Astrocyte of the spinal cord (primary cell): ENCODE data around the gene UBE2Z.
A peak's percentile ranks its signal among the peaks of the same experiment; 100 is the strongest.

Experiments
- DNase-seq: peaks from one replicate; pipeline ENCODE4 v3.0.0; 2011; ENCODE audit warnings: low read depth, low spot score
- H3K4me3 ChIP-seq: 2 replicates; pipeline ENCODE4 v1.5.1; 2011; ENCODE audit warnings: low read depth, mild to moderate bottlenecking, low read length, moderate library complexity
- in situ Hi-C: cut with HindIII; loops from 2 replicates; pipeline ENCODE4 v1.10.0; 2017; ENCODE audit warnings: low sequenced_read_pairs
- TF ChIP-seq, protein P1 (sequence below): IDR thresholded peaks from 2 replicates; pipeline ENCODE4 v1.5.1; 2012; ENCODE audit warnings: low read depth, mild to moderate bottlenecking, low read length, inconsistent platforms

Gene UBE2Z

DNA sequence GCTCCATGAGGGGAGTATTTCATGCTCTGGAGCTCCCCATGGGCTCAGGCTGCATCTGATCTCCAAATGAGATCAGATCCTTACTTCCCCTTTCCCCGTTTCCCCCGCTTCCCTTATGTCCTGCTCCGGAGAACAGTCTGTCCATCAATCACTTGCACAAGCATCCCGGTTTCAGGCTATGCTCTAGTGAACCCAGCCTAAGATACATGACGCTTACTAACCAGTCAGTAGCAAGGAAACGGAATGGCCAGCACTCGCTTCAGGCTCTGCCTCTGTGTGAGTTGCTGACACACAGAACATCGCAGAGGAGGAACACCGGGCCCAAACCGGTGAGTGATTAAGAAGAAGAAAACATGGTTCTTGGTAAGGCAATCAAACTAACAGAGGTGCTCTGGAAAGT, 25.0 kb upstream of the UBE2Z start:
- in situ Hi-C loops: no loop called here
- TF ChIP-seq, protein P1, sequence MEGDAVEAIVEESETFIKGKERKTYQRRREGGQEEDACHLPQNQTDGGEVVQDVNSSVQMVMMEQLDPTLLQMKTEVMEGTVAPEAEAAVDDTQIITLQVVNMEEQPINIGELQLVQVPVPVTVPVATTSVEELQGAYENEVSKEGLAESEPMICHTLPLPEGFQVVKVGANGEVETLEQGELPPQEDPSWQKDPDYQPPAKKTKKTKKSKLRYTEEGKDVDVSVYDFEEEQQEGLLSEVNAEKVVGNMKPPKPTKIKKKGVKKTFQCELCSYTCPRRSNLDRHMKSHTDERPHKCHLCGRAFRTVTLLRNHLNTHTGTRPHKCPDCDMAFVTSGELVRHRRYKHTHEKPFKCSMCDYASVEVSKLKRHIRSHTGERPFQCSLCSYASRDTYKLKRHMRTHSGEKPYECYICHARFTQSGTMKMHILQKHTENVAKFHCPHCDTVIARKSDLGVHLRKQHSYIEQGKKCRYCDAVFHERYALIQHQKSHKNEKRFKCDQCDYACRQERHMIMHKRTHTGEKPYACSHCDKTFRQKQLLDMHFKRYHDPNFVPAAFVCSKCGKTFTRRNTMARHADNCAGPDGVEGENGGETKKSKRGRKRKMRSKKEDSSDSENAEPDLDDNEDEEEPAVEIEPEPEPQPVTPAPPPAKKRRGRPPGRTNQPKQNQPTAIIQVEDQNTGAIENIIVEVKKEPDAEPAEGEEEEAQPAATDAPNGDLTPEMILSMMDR: no peak
- no peak for DNase-seq
- no peak overlapping the region for H3K4me3 ChIP-seq

- H3K4me3 ChIP-seq: no peak overlapping the region
- TF ChIP-seq, protein P1: no peak
- in situ Hi-C loops: no loop called here
- DNase-seq: no peak
Observed at GRCh38 chr17:48890086-48890485, 18.1 kb upstream of the UBE2Z start.

DNA sequence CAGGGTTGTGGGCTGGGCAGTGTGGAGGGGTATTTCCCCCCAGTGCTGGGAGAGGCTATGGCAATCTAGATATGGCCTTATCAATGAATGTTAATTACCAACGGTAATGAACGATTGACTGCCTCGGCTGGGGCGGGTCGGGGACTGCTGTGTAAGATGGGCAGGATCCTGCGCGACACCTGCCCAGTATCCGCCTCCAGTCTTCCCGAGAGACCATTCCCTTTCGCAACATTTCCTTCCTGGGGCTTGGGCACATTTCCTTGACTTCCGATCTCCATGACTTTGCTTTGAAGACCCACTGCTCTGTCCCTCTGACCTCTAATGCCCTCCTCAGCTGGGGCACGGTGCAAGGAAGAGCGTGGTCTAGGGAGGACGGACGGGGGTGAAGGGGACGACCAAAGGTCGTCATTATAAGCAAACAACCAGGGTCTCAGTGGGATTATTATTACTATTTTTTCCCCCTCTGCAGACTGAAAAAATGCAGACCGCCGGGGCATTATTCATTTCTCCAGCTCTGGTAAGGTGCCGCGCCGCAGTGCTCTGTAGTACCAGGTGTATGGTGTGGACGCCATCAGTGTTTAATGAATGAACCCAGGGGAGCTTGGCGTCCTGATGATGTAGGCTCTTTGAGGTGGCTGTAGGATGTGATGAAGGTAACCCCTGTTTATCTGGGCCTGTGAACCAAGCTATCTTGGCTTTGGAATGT, 15.1 kb upstream of the UBE2Z start:
- no peak for DNase-seq
- TF ChIP-seq, protein P1: no peak
- in situ Hi-C loops: no loop called here
- H3K4me3 ChIP-seq: peak overlapping the region; percentile 93

DNA sequence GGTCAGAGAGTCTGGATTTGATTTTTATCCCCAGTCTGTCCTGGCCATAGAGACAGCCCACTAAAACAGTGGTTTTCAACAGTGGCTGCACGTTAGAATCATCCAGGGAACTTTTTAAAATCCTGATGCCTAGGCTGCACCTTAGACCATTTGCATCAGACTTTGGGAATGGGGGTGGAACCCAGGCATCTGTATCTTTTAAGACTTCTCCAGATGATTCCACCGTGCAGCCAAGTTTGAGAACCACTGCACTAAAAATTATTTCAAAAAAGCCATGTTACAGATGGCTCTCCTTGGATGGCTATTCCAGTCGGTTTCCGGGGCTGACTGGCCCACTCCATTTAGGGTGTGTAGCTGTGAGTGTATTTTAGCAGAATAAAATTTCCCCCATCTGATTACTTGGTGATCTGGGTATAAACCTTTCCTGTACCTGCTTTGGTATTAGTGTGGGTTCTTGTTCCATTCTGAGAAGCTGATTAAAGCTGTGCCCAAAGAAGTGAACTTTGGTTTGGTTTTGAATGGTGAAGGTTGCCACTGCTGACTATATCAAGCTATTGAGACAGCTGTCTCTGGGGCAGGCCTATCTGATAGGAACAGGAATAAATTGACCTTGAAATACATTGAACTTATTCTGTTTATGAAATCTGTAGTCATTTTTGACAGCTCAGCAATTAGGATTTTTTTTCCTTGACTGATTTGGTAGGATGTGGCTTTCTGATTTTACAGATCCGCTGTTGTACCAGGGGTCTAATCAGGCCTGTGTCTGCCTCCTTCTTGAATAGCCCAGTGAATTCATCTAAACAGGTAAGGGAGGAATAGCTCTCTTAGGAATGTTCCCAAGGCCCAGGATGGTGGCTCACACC, 14.3 kb upstream of the UBE2Z start:
- in situ Hi-C loops: no loop called here
- TF ChIP-seq, protein P1: no peak
- no peak for DNase-seq
- peak overlapping the region; percentile 93 for H3K4me3 ChIP-seq

GRCh38 chr17:48894886-48895285, 13.3 kb upstream of the UBE2Z start:
- H3K4me3 ChIP-seq: no peak overlapping the region
- in situ Hi-C loops: no loop called here
- DNase-seq: no peak
- TF ChIP-seq, protein P1: no peak

- DNase-seq: no peak
- no peak overlapping the region for H3K4me3 ChIP-seq
- TF ChIP-seq, protein P1: no peak
- in situ Hi-C loops: no loop called here
Observed at GRCh38 chr17:48901241-48901640, 7.0 kb upstream of the UBE2Z start.
